Measurements from ENCODE around the gene MRE11. TPM values are rescaled to one million over a fixed set of nuclear protein-coding genes. Genes with fewer than 3 reads are reported as not detected.

The MRE11 gene
- total RNA-seq, 4 donors from 2014 or later: 10.4 to 21.0 (median 14.4) TPM

DNA sequence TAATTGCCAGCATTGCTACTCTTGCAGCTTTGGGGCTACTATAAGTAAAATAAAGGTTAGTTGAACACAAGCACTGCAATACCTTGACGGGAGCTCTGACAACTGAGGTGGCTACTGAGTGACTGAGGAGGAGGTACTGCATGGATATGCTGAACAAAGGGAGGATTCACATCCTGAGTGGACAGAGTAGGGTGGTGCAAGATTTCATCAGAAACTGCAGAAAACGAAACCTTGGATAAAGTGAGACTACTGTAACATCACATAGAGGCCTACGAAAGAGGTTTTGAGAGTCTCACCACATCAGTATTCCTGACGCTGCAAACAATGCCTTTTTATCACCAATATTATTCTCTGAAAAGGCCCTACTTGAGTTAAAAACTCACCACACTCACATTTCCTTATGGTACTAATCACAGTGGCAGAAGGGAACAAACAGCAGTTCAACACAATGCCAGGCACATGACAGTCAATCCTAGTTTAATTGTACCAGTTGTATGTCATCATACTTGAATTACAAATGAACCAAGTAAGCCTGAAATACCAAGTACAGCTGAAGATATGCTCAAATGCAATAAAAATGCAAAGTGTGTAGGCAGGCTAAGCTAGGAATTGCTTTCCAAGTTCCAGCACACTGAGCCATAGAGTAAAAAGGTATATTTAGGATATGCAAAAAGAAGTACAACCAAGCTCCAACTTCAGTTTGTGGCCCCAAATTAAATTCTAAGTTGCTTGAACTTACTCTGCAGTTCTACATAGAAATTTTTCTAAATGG lies 88.4 kb downstream of the MRE11 start:
- ATAC-seq (ENCODE audit: low FRiP score) (no peak), DNase-seq (ENCODE audit: low spot score) (no peak)
- TF ChIP-seq, protein P1, sequence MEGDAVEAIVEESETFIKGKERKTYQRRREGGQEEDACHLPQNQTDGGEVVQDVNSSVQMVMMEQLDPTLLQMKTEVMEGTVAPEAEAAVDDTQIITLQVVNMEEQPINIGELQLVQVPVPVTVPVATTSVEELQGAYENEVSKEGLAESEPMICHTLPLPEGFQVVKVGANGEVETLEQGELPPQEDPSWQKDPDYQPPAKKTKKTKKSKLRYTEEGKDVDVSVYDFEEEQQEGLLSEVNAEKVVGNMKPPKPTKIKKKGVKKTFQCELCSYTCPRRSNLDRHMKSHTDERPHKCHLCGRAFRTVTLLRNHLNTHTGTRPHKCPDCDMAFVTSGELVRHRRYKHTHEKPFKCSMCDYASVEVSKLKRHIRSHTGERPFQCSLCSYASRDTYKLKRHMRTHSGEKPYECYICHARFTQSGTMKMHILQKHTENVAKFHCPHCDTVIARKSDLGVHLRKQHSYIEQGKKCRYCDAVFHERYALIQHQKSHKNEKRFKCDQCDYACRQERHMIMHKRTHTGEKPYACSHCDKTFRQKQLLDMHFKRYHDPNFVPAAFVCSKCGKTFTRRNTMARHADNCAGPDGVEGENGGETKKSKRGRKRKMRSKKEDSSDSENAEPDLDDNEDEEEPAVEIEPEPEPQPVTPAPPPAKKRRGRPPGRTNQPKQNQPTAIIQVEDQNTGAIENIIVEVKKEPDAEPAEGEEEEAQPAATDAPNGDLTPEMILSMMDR (IDR thresholded peaks at IDR 0.05): no peak

DNA sequence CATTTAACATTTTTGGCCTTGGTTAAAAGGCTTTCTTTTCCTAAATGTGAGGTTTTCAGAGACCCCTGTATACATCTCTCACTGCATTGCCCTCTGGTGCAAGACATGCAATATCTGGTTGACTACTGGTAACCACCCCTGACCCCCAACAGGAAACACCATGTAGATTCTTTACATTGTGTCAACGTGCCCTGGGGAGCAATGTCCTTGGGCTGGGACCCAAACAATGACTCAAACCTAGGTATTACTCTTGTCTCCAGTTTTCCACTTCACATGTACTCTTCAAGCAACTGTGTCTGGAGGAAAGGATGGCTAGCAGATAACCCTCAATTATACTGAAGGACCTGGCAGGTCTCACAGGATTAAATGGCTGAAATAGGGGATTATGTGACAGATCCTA lies 91.3 kb downstream of the MRE11 start:
- ATAC-seq (ENCODE audit: low FRiP score) (no peak), DNase-seq (ENCODE audit: low spot score) (no peak)
- TF ChIP-seq, protein P1 (IDR thresholded peaks at IDR 0.05): no peak

DNA sequence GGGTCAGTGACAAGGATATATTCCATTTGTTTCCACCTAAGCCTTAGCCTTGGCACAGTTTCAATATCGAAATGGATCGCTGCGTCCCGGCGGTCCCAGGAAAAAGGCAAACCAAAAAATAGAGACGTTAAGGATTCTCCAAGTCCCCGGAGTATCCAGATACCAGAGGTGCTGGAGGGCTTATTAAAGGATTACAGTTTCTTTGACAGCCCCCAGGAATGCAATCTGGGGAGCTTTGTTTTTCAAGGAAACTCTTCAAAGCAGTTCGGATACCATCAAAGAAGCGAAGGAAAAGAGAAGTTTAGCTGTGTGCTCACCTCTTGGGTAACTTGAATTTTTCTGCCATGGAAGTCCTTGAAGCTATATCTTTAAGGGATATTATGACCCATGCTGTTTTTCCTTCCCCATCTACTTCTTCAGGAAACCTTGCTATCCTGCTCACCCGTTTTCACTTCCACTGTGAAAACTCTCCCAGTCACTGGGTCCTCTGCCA lies 91.8 kb downstream of the MRE11 start:
- ATAC-seq (ENCODE audit: low FRiP score) (no peak), DNase-seq (ENCODE audit: low spot score) (no peak)
- TF ChIP-seq, protein P1 (IDR thresholded peaks at IDR 0.05): no peak

DNA sequence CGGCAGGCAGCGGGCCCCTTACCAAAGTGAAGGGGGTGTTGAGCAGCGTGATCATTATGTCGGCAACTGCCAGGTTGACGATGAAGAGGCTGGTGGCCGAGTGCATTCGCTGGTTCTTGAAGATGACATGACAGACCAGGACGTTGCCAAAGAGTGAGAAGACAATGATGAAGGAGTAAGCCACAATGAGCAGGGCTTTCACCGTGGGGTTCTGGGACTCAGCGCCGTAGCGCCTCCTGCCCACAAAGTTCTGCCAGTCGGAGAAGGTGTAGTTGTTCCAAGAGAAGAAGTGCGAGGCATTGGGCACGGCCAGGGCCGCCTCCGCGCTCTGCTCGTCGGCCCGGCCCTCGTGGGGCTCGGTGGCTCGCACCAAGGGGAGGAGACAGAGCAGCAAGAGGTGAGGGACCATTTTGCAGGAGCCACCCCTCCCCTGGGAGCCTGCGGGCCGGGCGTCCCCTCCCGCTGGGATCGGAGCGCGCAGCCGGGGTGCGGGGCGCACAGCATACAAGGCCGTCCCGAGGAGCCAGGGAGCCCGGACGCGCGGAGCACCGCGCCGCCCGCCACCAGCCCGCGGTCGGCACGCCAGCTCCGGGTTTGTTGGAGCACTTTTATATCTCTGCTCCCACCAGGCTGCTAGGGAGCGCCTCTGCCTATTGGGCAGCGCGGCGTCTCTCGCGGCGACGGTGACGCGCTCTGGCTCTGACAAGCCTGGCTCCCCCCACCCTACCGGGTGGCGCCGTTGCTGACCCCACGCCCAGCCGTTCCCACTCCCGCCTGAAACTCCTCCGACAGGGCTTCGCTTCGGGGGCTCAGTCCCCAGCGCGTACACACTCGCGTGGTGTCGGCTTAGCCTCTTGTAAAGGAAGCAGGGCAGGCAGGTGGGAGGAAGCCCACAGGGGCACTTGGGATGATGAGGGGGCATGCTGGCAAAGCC lies 92.5 kb downstream of the MRE11 start, which contains the start of gene GPR83:
Gene GPR83 (minus strand): TSS at position 581 of the 934 bp plus-strand sequence. CDS start 172 bp downstream, at position 409.
- DNase-seq (ENCODE audit: low spot score) (no peak), ATAC-seq (ENCODE audit: low FRiP score) (no peak)
- TF ChIP-seq, protein P1 (IDR thresholded peaks at IDR 0.05): no peak

DNA sequence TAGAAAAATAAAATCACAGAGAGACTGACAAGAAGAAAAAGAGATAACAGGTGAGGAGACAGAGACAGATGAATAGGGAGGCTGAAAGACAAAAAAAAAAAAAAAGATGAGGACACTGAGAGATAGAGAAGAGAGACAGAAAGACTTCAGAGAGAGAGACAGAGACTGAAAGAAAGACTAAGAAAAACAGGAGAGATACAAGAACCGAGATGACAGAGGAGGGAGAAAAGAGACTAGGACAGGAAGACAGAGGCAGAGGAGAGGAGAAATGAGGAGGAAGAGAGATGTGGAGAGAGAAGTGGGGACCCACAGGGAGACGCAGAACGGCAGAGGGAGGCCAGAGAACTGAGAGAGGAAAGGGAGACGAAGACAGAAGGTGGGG lies 93.2 kb downstream of the MRE11 start:
- ATAC-seq (ENCODE audit: low FRiP score): no peak
- TF ChIP-seq, protein P1 (IDR thresholded peaks at IDR 0.05): no peak
- no peak for DNase-seq (ENCODE audit: low spot score)

DNA sequence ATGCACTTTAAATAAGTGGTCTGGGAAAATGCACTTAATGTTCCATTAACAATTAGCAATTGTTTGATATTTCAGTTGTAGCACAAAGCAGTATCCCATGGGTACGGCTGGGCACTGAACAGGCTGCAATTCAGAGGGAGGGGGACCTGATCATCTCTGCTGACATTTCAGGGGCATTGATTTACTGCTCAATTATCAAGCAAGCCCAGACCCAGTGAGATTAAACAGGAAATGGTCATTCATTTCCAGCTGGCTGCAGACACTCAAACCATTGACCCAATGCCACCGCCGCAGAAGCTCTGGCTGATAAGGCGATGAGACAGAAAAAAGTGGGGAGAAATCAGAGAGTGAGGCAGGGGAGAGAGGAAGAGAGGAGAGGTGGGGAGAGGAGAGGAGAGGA lies 93.6 kb downstream of the MRE11 start:
- TF ChIP-seq, protein P1 (IDR thresholded peaks at IDR 0.05): no peak
- DNase-seq (ENCODE audit: low spot score) (no peak), ATAC-seq (ENCODE audit: low FRiP score) (no peak)

Data from omental fat pad (tissue), 4 donors.